Endometrium (tissue), 2 donors: ENCODE data around the gene KCNK6.

Experiments
- FAIRE-seq: peaks from 2 replicates; lab custom pipeline; 2012; peaks lifted over from hg19 to GRCh38; lab: Jason Lieb, UNC
- donor health status: control.
- donor health status: control.

Gene KCNK6

GRCh38 chr19:38298821-38299680, 20.6 kb upstream of the KCNK6 start:
- FAIRE-seq, result no peak

- FAIRE-seq, result no peak
These were observed 15.9 kb upstream of the KCNK6 start, which contains the start of gene C19orf33 for GRCh38 chr19:38303517-38304351. C19orf33 (plus strand) TSS chr19:38304251; CDS start chr19:38304262, 11 bp downstream.

- no peak for FAIRE-seq
These were observed 15.2 kb upstream of the KCNK6 start for GRCh38 chr19:38304352-38304865.

- no peak for FAIRE-seq
These were observed 14.7 kb upstream of the KCNK6 start for GRCh38 chr19:38304866-38305429.

- no peak for FAIRE-seq
These were observed 13.4 kb upstream of the KCNK6 start for GRCh38 chr19:38306236-38306635.

- no peak for FAIRE-seq
These were observed 12.6 kb upstream of the KCNK6 start for GRCh38 chr19:38307076-38307475.

GRCh38 chr19:38307597-38307996, 12.0 kb upstream of the KCNK6 start:
- FAIRE-seq, result no peak

- FAIRE-seq, result no peak
These were observed 11.5 kb upstream of the KCNK6 start for GRCh38 chr19:38308006-38308766.

- no peak for FAIRE-seq
These were observed 10.6 kb upstream of the KCNK6 start for GRCh38 chr19:38308926-38309614.

- no peak for FAIRE-seq
These were observed 9.9 kb upstream of the KCNK6 start for GRCh38 chr19:38309615-38310278.

GRCh38 chr19:38310279-38310670, 9.4 kb upstream of the KCNK6 start:
- FAIRE-seq, result no peak

GRCh38 chr19:38310986-38311385, 8.7 kb upstream of the KCNK6 start:
- FAIRE-seq, result no peak

- no peak for FAIRE-seq
These were observed 3.8 kb upstream of the KCNK6 start, which contains the start of gene YIF1B for GRCh38 chr19:38315657-38316476. YIF1B (minus strand) TSS chr19:38315947; CDS start chr19:38315917, 30 bp downstream.

GRCh38 chr19:38316477-38317067, 3.1 kb upstream of the KCNK6 start:
- FAIRE-seq, result no peak

GRCh38 chr19:38317104-38317612, 2.5 kb upstream of the KCNK6 start:
- FAIRE-seq, result no peak

- FAIRE-seq, result no peak
These were observed 985 bp upstream of the KCNK6 start for GRCh38 chr19:38318660-38319059.

GRCh38 chr19:38320969-38321339, 1.3 kb downstream of the KCNK6 start:
- FAIRE-seq, result no peak

- FAIRE-seq, result peak; percentile 33
These were observed 2.1 kb downstream of the KCNK6 start for GRCh38 chr19:38321646-38322196.

- no peak for FAIRE-seq
These were observed 3.6 kb downstream of the KCNK6 start for GRCh38 chr19:38323291-38323690.
